Ishikawa (cell line): ENCODE data around the gene TRDMT1.

Source experiments
- CEBPB ChIP-seq: IDR thresholded peaks from 2 replicates; pipeline ENCODE4 v1.6.1; 2012
- CREB1 ChIP-seq: IDR thresholded peaks from 2 replicates; pipeline ENCODE4 v1.6.1; 2012; ENCODE audit warnings: low read depth
- EGR1 ChIP-seq: IDR thresholded peaks from 2 replicates; pipeline ENCODE4 v1.6.1; 2012
- EP300 ChIP-seq: IDR thresholded peaks from 2 replicates; pipeline ENCODE4 v1.6.1; 2012; ENCODE audit warnings: borderline replicate concordance
- FOXM1 ChIP-seq: IDR thresholded peaks from 2 replicates; pipeline ENCODE4 v1.6.1; 2012; ENCODE audit warnings: low read depth, borderline replicate concordance
- RAD21 ChIP-seq: IDR thresholded peaks from 2 replicates; pipeline ENCODE4 v1.6.1; 2012; ENCODE audit warnings: low read depth
- TAF1 ChIP-seq: IDR thresholded peaks from 2 replicates; pipeline ENCODE4 v1.6.1; 2012; ENCODE audit warnings: low read depth, mild to moderate bottlenecking
- YY1 ChIP-seq: IDR thresholded peaks from 2 replicates; pipeline ENCODE4 v1.6.1; 2012; ENCODE audit warnings: low read depth
- ZBTB7A ChIP-seq: IDR thresholded peaks from 2 replicates; pipeline ENCODE4 v1.6.1; 2012; ENCODE audit warnings: low read depth
- TF ChIP-seq, protein P1 (sequence below): IDR thresholded peaks from 2 replicates; pipeline ENCODE4 v1.6.1; 2012; ENCODE audit warnings: low read depth, mild to moderate bottlenecking
- TF ChIP-seq, protein P2 (sequence below): IDR thresholded peaks from 2 replicates; pipeline ENCODE4 v1.6.1; 2012
- TF ChIP-seq, protein P3 (sequence below): IDR thresholded peaks from 2 replicates; pipeline ENCODE4 v1.6.1; 2012

DNA sequence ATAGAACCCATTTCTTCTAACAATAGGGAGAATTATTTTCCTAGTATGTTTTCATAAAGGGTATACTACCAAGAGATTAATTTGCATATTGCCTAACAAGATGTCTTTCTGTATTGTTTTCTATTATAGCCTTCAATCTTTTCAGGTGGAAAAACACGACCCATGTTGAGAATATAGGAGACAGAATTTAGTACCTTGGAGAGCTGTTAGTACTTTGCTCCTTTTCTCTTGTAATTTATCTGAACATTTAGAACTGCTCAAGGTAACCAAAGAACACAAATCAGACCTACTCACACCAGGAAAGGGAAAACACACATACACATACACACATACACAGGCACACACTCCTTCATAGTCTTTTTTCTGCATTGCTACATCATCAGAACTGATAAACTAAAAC, 7.8 kb upstream of the TRDMT1 start:
- no peak for TF ChIP-seq CREB1
- TF ChIP-seq EP300: no peak
- no peak for TF ChIP-seq ZBTB7A
- TF ChIP-seq RAD21: no peak
- TF ChIP-seq, protein P1, sequence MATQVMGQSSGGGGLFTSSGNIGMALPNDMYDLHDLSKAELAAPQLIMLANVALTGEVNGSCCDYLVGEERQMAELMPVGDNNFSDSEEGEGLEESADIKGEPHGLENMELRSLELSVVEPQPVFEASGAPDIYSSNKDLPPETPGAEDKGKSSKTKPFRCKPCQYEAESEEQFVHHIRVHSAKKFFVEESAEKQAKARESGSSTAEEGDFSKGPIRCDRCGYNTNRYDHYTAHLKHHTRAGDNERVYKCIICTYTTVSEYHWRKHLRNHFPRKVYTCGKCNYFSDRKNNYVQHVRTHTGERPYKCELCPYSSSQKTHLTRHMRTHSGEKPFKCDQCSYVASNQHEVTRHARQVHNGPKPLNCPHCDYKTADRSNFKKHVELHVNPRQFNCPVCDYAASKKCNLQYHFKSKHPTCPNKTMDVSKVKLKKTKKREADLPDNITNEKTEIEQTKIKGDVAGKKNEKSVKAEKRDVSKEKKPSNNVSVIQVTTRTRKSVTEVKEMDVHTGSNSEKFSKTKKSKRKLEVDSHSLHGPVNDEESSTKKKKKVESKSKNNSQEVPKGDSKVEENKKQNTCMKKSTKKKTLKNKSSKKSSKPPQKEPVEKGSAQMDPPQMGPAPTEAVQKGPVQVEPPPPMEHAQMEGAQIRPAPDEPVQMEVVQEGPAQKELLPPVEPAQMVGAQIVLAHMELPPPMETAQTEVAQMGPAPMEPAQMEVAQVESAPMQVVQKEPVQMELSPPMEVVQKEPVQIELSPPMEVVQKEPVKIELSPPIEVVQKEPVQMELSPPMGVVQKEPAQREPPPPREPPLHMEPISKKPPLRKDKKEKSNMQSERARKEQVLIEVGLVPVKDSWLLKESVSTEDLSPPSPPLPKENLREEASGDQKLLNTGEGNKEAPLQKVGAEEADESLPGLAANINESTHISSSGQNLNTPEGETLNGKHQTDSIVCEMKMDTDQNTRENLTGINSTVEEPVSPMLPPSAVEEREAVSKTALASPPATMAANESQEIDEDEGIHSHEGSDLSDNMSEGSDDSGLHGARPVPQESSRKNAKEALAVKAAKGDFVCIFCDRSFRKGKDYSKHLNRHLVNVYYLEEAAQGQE: no peak
- no peak for TF ChIP-seq CEBPB
- TF ChIP-seq, protein P2, sequence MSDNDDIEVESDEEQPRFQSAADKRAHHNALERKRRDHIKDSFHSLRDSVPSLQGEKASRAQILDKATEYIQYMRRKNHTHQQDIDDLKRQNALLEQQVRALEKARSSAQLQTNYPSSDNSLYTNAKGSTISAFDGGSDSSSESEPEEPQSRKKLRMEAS: no peak
- TF ChIP-seq TAF1: no peak
- no peak for TF ChIP-seq FOXM1
- TF ChIP-seq YY1: no peak
- no peak for TF ChIP-seq EGR1
- TF ChIP-seq, protein P3, sequence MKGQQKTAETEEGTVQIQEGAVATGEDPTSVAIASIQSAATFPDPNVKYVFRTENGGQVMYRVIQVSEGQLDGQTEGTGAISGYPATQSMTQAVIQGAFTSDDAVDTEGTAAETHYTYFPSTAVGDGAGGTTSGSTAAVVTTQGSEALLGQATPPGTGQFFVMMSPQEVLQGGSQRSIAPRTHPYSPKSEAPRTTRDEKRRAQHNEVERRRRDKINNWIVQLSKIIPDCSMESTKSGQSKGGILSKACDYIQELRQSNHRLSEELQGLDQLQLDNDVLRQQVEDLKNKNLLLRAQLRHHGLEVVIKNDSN: no peak
